ENCODE data around the gene LGR4. TPM values are rescaled to one million over a fixed set of nuclear protein-coding genes. Genes with fewer than 3 reads are reported as not detected.

LGR4 gene
- total and polyA plus RNA-seq, 2 donors (not counting 1 experiment from before 2014, with no cell fraction given) = 0.92 to 3.3 TPM

GRCh38 chr11:27456140-27456794 lies 16.3 kb downstream of the LGR4 start:
- H2AFZ ChIP-seq (ENCODE audit: insufficient read depth, low read depth, low read length, poor library complexity, severe bottlenecking) = no peak overlapping the region
- H3K4me2 ChIP-seq (replicated peaks; ENCODE audit: low read depth, low read length, poor library complexity, severe bottlenecking) = no peak overlapping the region
- Mint-ChIP-seq H3K4me3 (no peak overlapping the region), H3K27me3 (peaks cover 4% of the 10 kb centered on the region), H3K9me3 (ENCODE audit: insufficient read depth) (no peaks in the 10 kb centered on the region), H3K4me1 (no peaks in the 10 kb centered on the region), H3K27ac (no peak overlapping the region)
- POLR2A ChIA-PET = no interaction called here
- TF ChIP-seq CTCF (IDR thresholded peaks at IDR 0.05) = no peak
- no peak for TF ChIP-seq EZH2 (IDR thresholded peaks at IDR 0.05; ENCODE audit: borderline replicate concordance, insufficient read depth, low read depth, low read length, poor library complexity, severe bottlenecking)
- no peak overlapping the region for H3K4me3 ChIP-seq (ENCODE audit: control extremely low read depth in 1 of 5, extremely low read depth in 1 of 5, insufficient read depth in 1 of 5, low read depth in 2 of 5, low read length in 4 of 5)
- no peak overlapping the region for H3K9ac ChIP-seq (ENCODE audit: low read length)
- no peaks in the 10 kb centered on the region for H3K36me3 ChIP-seq (replicated peaks in 1 of 2; ENCODE audit: control extremely low read depth in 1 of 2, control insufficient read depth in 1 of 2, extremely low read depth in 1 of 2, insufficient read depth in 2 of 2, low read length in 1 of 2)
- intact Hi-C loops (cut with micrococcal nuclease) = no loop called here
- H3K27me3 ChIP-seq (replicated peaks in 1 of 4; ENCODE audit: control extremely low read depth in 1 of 4, control insufficient read depth in 3 of 4, insufficient read depth in 4 of 4, low read length in 3 of 4) = no peaks in the 10 kb centered on the region
- H3K27ac ChIP-seq (ENCODE audit: low read length in 2 of 2) = no peak overlapping the region
- H3K79me2 ChIP-seq (ENCODE audit: control insufficient read depth, insufficient read depth, low read length) = no peaks in the 10 kb centered on the region
- DNase-seq (no peak), ATAC-seq (ENCODE audit: low read depth) (no peak)
- H3K9me3 ChIP-seq (ENCODE audit: control extremely low read depth in 1 of 3, control insufficient read depth in 2 of 3, insufficient read depth in 1 of 3, low read length in 2 of 3) = no peaks in the 10 kb centered on the region
- no CpG with 5 or more reads among the region's 2 CpGs for WGBS (ENCODE audit: insufficient coverage)
- CTCF ChIA-PET = interaction anchor here (0.7 kb wide), 1 partner anchor 29 kb away, joined by 4 read pairs; no protein-coding TSS in a partner anchor
- no peaks in the 10 kb centered on the region for H4K20me1 ChIP-seq (ENCODE audit: control insufficient read depth, insufficient read depth, low read length, poor library complexity, severe bottlenecking)
- H3K4me1 ChIP-seq (ENCODE audit: control insufficient read depth in 2 of 2, insufficient read depth in 2 of 2, low read length in 2 of 2) = no peaks in the 10 kb centered on the region

GRCh38 chr11:27455667-27456066 lies 16.9 kb downstream of the LGR4 start:
- no peaks in the 10 kb centered on the region for H3K79me2 ChIP-seq (ENCODE audit: control insufficient read depth, insufficient read depth, low read length)
- ATAC-seq (ENCODE audit: low read depth) = no peak
- ChIA-PET POLR2A (no interaction called here), CTCF (interaction anchor here (0.6 kb wide), 1 partner anchor 18 kb away, joined by 4 read pairs; no protein-coding TSS in a partner anchor)
- no peaks in the 10 kb centered on the region for H3K36me3 ChIP-seq (replicated peaks in 1 of 2; ENCODE audit: control extremely low read depth in 1 of 2, control insufficient read depth in 1 of 2, extremely low read depth in 1 of 2, insufficient read depth in 2 of 2, low read length in 1 of 2)
- Mint-ChIP-seq H3K27me3 (peaks cover 4% of the 10 kb centered on the region), H3K9me3 (ENCODE audit: insufficient read depth) (no peaks in the 10 kb centered on the region), H3K4me3 (no peak overlapping the region), H3K4me1 (no peaks in the 10 kb centered on the region), H3K27ac (no peak overlapping the region)
- H3K4me3 ChIP-seq (ENCODE audit: control extremely low read depth in 1 of 5, extremely low read depth in 1 of 5, insufficient read depth in 1 of 5, low read depth in 2 of 5, low read length in 4 of 5) = no peak overlapping the region
- no CpG with 5 or more reads among the region's 4 CpGs for whole genome bisulfite sequencing (ENCODE audit: insufficient coverage)
- no peaks in the 10 kb centered on the region for H3K4me1 ChIP-seq (ENCODE audit: control insufficient read depth in 2 of 2, insufficient read depth in 2 of 2, low read length in 2 of 2)
- no peak overlapping the region for H3K4me2 ChIP-seq (replicated peaks; ENCODE audit: low read depth, low read length, poor library complexity, severe bottlenecking)
- no peaks in the 10 kb centered on the region for H4K20me1 ChIP-seq (ENCODE audit: control insufficient read depth, insufficient read depth, low read length, poor library complexity, severe bottlenecking)
- TF ChIP-seq EZH2 (IDR thresholded peaks at IDR 0.05; ENCODE audit: borderline replicate concordance, insufficient read depth, low read depth, low read length, poor library complexity, severe bottlenecking) (no peak), CTCF (IDR thresholded peaks at IDR 0.05) (no peak)
- H3K9ac ChIP-seq (ENCODE audit: low read length) = no peak overlapping the region
- H3K9me3 ChIP-seq (ENCODE audit: control extremely low read depth in 1 of 3, control insufficient read depth in 2 of 3, insufficient read depth in 1 of 3, low read length in 2 of 3) = no peaks in the 10 kb centered on the region
- no peak overlapping the region for H2AFZ ChIP-seq (ENCODE audit: insufficient read depth, low read depth, low read length, poor library complexity, severe bottlenecking)
- no peak for DNase-seq
- H3K27ac ChIP-seq (ENCODE audit: low read length in 2 of 2) = no peak overlapping the region
- intact Hi-C loops (cut with micrococcal nuclease) = no loop called here
- no peaks in the 10 kb centered on the region for H3K27me3 ChIP-seq (replicated peaks in 1 of 4; ENCODE audit: control extremely low read depth in 1 of 4, control insufficient read depth in 3 of 4, insufficient read depth in 4 of 4, low read length in 3 of 4)
